DMS53 treated with DMSO at 0.1 percent for 48 hours (cell line): ENCODE results near the gene MVK.
A peak's percentile ranks its signal among the peaks of the same experiment; 100 is the strongest.

Experiments used
- DNase-seq: peaks from one replicate; lab custom pipeline; 2025; ENCODE audit not compliant: unreplicated experiment; lab: John Stamatoyannopoulos, UW

MVK gene

DNA sequence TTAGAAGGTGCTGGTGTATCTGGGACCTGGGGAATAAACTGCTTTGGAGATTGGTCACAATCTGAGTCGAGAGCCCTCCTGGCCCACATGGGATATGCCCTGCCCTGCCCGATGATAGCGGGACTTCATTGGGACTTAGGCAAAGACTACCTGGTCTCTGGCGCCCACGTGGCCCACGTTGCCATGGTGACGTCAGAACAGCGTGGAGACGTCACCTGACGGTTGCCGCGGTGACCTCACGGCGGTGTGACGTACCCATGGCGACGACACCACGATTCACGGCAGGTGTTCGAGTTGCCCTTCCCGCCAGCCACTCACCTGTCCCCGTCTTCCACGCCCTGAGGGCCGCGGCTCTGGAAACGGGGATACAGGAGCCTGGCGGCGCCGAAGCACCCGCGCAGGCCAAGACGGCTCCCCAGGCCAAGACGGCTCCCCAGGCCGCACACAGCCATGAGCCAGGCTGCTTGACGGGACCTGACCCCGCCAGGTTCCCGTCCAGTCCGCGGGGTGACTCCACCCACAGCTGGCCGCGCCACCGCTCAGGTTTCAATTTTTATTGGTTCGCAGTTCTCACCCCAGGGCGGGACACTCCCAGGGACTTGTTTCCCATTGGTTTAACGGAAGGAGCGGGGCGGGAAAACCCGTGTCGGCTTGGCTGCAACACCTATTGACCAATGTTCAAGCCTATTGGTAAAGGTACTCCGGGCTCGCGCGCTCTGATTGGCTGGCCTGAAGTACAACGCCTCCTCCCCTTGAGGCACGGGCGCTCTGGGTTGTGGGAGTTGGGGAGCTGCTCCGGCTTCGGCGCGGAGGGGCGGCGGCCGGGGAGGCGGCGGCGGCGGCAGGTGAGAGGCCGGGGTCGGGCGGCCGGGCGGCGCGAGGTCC is at the start of gene MVK, which contains the start of gene MMAB:
Gene MVK, plus strand, starts transcription at position 766 of the 885 bp plus-strand sequence. CDS start 1,029 bp downstream, outside the sequence.
Gene MMAB, minus strand, starts transcription at position 476 of the 885 bp plus-strand sequence. Its CDS starts 24 bp downstream, at position 452.
- peak; percentile 99 for DNase-seq

DNA sequence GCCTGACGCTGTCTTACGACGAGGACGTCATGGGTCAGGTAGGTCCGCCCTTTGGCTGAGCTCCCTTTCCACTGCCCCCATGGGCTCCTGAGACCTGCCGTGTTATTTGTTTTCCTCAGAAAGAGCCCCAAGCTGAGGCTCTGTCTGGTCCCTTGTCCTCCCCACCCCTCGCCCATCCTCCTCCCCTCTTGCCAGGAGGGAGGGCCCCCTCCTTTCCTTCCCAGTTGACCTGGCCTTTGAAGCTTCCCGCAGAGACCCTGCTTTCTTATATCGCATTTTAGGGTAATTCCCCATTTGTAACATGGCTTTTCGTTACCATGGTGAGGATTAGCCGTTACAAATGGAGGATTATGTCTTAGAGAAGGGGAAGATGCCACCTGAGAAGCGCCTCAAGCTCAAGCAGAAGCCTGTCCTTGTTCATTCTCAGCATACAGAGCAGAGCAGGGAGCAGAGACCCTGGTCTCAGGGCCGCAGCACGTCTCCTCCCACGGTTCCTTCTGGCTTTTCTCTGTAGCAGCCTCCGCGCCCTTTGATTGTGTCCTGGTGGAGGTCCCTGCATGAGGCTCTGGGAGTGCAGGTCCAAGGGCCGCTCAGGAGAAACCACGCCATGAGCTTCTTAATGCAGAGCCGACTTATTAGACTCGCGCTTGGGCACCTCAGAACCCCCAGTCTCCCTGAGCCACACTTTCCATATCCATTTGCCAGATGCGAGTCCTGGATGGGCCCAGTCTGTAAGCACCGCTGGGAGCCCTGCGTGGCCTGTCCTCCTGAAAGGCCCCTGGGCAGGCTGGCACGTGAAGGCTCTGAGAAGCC is 48.9 kb upstream of the MVK start:
- DNase-seq: no peak

DNA sequence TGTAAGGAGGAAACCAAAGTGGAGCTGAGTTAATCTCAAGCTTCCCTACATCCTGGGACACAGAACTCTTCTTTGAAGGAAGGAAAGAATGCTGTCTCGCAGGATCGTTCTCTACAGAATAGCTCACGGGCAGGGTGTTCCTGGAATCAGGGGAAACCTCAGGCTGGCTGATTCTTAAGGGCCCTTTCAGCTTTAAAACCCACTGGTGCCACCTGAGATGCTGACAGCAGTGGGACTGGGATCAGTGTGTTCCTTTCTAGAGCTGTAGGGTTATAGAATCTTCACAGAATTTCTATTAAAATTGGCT is 48.4 kb upstream of the MVK start:
- no peak for DNase-seq

DNA sequence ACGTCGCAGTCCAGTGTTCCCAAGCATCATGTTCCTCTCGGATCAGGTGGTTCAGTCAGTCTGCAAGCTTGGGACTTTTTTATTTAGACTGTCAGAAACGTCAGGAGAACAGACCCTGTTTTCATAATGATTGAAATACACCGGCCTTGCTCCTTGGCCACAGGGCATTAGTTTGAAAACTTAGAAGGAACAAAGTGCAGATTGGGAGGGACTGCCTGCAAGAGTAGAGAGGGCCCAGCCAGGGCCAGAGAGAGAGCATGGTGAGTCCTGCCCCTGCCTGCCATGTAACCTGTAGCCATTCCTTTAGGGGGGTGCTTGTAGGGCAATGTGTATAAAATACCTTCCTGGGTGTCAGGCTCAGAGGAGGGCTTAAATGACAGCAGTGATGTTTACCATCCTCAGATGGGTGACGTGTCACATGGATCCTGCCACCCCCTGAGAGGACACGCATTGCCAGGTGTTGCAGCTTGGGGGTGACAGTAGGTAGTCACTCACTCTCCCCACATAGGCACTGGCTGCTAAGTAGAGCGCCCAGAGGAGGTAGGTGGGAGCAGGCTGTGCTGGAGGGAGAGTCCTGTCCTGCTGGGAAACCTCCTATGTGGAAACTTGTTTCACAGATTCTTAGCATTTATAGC is 46.0 kb upstream of the MVK start:
- no peak for DNase-seq

DNA sequence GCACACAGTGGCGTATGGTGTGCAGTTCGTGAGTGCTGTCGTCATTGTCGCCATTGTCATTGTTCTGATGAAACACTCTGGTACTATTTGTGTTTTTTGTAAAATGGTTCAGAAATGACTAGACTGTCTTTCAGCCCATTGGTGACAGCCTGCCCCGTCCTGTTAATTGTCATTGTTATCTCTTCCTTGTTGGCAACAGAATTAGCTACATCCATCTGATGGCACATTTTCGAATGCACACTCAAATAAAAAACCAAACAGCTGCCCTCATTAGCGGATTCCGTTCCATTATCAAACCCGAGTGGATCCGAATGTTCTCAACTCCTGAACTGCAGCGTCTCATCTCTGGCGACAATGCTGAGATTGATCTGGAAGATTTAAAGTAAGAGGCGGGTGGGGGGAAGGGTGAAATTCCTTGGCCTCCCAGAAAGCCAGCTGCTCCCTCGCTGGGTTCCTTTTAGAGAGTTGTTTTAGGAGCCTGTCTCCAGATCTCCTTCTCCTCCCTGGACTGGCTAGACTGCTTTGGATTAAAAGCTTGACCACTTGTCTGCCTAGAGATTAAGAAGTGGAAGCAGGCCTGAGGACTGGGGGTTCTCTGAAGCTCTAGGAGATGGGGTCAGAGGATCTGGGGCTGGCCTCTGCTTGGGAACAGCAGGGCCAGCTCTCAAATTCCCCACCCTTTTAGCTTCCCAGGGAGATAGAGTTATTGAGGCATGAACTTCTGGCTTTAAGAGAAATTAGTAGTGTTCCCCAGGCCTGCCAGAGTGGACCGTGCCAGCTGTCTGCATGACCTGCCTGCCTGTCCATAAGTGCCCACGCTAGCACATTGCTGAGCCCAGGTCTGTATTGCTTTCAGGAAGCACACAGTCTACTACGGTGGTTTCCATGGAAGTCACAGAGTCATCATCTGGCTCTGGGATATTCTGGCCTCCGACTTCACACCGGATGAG is 43.6 kb upstream of the MVK start:
- no peak for DNase-seq

DNA sequence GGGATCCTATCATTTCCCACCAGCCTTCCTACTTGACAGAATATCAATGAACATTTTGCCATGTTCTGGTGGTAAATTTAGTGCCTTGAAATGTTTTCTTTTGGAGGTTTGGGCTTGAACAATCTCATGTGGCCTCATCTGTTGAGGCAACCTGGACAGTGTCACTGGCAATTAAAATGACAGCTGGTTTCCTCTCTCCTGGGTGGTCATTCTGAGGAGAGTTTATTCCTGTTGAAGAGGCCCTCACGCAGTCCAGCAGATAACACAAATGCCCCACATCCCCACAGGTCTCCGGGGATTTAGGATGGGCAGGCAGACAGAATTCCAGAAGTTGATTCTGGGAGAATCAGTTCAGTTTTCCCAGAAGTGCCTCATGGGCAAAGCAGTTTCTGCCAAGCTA is 42.2 kb upstream of the MVK start:
- no peak for DNase-seq

DNA sequence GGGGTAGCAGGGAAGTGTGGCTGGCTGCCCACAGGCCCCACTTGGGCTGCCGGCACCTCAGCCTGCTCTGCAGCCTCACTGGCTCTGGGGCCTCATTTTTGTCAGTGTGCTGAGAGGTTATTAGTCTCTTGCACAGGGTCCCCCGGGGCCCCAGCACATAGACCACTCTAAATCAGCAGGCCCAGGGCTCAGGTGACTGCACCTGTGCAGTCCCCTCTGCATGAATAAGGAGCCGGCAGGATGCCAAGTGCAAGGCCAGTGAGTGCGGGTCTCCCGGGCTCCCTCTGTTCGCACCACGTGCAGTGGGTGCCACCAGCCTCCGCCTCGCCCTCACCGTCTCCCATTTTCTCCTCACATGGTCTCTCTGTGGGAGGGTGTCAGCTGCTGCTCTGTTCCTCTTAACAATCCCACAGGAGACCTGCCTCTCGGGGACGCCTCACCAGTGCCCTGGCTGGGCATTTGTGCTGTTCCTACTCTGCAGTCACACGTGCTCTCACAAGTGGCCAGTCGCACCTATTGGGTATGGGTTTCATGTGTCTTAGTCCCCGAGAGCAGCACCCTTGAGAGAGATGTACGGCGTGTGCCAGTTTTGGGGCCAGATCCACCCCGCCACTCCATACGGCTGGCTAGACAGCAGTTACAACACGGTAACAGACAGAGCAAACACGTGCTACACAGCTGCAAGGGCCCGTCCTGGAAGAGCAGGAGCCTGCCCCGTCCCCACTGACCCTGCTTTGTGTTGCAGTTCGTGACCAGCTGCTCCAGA is 40.7 kb upstream of the MVK start:
- DNase-seq: no peak

DNA sequence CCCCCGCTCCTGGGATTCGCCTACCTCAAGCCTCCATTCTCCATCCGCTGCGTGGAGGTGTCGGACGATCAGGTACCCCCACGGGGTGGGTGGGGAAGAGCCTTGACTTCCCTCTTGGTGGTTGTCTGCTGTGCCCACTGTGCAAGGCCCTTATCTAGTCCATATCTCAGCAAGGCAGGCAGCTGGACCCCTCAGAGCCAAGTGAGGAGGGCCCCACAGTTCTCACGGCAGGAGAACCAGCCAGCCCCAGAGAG is 40.2 kb upstream of the MVK start:
- no peak for DNase-seq

DNA sequence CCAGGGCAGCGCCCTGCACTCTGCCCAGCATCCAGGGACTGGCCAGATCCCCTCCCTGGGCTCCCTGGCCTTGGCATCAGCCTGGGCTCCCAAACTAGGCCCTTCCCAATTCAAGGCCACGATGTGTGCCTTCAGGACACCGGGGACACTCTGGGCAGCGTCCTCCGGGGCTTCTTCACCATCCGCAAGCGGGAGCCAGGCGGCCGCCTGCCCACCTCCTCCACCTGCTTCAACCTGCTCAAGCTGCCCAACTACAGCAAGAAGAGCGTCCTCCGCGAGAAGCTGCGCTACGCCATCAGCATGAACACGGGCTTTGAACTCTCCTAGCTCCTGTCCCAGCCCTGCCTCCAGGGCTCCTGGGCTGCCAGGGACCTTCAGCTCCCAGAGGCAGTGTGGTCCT is 39.1 kb upstream of the MVK start:
- DNase-seq: no peak

DNA sequence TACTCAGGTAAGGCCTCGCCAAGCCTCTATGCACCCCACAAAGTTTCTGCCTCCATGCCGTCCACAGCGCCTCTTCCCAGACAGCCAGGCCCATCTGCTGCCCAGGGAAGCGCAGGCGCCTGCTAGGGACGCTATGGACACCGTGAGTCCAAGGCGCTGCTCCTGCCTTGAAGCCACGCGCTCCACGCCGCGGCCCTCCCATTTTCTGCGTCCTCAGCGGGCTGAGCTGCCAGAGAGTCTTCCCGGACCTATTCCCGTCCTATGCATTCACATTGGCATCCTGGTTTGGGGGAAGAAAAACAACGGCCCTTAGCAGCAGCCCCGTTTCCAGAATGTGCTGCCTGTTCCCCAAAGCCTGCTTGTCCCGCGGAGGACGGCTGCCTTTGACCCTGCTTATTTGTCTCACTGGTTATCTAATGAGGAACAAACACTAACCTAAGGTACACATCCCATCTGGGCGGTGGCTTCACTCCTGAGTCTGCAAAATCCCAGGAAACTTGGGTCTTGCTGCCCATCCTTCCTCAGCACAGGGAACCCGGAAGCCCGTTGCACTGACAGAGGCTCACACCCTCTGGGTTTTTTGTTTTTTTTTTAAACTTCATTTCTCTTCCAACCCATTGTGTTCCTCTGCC is 38.2 kb upstream of the MVK start:
- no peak for DNase-seq

DNA sequence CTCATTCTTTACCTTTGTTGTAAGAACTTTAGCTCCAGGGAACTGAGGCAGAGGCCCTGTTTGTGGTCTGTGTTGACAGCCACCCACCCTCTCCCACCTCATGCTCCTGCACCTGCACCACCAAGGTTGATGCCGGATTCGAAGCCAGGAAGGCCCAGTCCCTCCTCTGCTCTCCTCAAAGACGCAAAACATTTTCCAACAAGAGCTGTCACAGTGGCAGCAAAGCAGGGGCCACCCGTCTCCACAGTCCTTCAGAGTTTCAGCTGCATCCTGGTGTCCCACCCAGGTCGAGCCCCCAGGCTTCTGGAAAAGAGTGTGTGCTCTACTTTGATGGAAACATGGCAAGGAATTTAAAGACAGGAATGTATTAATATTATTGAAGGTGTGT is 37.7 kb upstream of the MVK start:
- no peak for DNase-seq

DNA sequence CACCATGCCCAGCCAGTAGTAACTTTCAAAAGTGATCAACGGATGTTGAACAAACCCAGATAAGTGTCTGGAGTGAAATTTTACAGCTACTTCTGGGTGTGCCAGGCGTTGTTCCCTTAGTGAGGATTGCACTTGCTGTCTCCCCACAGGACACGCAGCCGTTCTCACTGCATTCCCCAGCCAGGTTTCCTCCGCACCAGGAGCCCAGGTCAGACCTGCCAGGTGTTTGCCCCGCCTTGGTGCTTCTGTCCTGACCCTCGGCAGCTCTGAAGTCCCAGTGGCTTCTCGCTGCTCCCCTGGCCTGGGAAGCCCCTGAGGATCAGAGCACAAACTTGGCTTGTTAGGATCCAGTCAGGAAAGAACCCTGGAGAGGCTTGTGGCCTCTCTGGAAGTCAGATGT is 36.5 kb upstream of the MVK start:
- no peak for DNase-seq

DNA sequence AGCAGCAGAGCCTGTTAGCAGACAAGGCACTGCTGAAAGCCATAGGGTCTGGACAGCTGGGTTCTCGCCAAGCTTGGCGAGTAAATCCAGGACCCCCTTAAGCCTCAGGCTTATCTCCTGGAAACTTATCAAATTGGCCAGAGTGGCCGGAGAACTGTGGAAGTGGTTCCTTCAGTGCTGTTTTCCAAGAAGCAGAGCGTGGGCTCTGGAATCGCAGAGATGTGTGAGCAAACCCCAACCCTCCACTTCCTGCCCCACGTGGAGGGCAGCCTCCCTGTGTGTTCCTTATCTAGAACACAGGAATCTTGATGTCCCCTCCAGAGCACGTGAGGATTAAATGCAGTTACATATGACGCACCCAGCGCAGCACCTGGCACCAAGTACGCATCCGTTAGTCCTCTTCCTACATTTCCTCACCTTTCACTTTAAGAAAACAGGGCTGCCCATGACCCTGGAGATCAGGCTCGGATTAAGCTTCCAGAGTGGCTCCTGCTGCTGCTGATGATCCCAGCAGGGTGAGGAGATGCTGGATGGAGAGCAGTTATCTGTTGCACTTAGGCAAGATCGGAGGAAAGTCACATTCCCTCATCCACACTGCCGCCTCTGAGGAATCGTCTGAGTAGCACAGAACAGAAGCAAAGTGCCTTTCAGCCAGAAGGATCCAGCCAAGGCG is 35.3 kb upstream of the MVK start:
- DNase-seq: no peak

DNA sequence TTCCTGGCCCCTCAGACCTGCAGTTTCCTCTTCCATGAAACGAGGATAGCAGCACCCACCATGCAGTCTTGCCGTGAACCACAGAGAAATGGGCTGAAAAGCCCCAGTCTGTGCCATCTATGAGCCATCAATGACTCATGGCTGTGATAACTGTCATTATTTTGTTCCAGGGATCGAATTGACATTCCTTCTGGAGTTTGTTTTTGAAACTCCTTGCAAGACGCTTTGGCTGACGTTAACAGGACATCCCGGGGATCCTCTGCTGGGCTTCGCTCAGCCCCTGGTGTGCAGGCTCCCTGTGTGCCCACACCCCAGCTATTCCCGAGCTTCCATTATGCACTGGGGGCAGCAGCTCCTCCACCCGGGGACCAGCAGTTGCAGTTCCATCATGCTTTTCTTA is 34.1 kb upstream of the MVK start:
- DNase-seq: no peak

DNA sequence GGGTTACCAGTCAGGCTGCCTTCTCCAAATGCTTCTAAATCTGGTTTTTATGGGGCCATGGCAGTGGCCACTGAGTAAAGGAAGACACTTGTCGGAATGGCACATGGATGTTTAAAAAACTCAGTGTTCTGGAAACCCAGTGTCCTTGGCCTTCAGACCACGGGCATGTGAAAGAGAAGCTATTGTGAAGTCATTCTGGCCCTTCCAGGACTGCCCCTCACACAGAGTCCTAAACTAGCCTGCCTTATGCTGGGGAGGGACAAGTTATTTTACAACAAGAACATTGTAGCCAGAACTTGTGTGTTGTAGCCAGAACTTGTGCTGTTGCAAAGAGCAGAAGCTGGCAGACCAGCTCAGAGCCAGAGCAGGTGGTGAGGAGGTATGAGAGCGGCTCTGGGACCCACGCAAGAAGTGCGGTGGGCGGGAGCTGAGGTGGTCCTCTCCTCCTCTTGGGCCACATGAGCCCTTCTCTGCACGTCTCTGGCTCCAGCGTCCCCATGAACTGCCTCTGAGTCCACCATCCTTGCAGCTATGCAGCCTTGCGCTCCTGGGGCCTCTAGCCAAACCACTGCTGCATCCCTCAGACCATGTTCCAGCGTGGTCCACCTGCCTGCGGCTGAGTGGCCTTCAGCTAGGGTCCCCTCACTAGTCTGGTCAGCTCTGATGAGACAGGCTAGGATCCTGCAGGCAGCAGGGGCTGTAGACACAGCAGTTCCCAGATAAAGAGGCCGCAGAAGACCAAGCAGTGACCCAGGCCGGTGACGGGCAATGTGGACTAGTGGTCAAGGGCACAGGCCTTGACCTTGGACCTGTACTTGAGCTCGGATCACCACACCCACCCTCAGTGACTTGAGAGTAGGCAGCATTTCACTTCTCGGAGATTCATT is 32.8 kb upstream of the MVK start:
- no peak for DNase-seq

DNA sequence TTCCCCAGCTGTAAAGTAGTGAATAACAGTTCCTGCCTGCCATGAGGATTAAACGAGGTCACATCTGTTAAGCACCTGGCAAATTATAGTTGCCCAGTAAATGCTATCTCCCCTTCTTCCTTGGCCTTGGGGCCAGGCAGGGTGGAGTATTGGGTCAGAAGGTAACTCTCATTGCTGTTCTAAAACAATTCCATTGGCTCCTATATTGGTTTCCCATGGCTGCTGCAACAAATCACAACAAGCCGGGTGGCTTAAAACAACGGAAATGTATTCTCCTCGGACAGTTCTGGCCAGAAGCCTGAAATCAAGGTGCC is 32.2 kb upstream of the MVK start:
- DNase-seq: no peak

DNA sequence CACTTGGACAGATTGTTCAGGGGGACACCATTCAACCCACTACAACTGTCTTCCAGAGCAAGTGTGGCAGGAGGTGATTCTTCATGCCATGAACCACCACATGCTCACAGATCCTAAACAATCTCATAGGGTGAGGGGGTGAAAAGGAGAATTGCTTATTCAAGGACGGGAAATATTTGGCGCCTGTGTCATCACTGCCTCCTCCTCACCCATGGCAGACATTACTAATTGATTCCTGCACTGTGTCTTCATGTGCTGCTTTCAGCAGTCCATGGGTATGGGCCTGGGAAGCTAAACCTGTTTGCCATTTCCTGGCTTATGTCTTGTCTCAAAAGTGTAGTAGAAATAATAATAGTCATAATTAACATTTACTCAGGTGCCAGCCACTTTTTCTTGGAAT is 31.6 kb upstream of the MVK start:
- DNase-seq: no peak

DNA sequence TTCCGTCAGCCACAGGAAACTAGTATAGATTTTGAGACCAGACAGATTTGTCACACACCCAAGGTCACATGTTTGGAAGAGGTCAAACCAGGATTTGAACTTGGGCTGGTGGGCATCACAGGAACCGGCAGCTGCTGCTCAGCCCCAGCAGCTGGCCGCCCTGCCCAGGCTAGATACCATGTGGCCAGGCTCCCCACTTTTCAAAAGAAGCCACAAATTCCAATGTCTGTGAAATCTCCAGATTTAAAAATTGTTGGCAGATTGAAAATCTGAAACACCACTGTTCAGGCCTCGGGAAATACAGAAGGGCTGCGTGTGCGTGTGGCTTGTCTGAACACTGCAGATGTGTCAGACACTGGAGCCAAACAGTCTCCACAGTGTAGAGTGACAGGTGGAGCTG is 30.7 kb upstream of the MVK start:
- DNase-seq: no peak
